Dendritic cell treated with granulocyte-macrophage colony-stimulating factor and Interleukin-4, amounts not matched to agents 40 ng/mL and 50 ng/mL, for 4 days (primary cell): Measurements from ENCODE around the gene TIMP2.
"Not testable (repeated sequence)": the region's sequence is repeated elsewhere in the genome, so short reads cannot be mapped to it uniquely, and the experiment has no call there.

Source experiments
- H3K27ac Mint-ChIP-seq: one replicate; pipeline ENCODE4 v1.8.0; 2022; ENCODE audit warnings: mild to moderate bottlenecking, mixed read lengths
- H3K27me3 Mint-ChIP-seq: one replicate; pipeline ENCODE4 v1.8.0; 2022; ENCODE audit warnings: mild to moderate bottlenecking, mixed read lengths
- H3K36me3 Mint-ChIP-seq: one replicate; pipeline ENCODE4 v1.8.0; 2022; ENCODE audit warnings: low read depth, mixed read lengths
- H3K4me1 Mint-ChIP-seq: one replicate; pipeline ENCODE4 v1.8.0; 2022; ENCODE audit warnings: low read depth, mixed read lengths
- H3K4me3 Mint-ChIP-seq: one replicate; pipeline ENCODE4 v1.8.0; 2022; ENCODE audit warnings: mild to moderate bottlenecking, moderate library complexity, mixed read lengths
- H3K9me3 Mint-ChIP-seq: one replicate; pipeline ENCODE4 v1.8.0; 2022; ENCODE audit warnings: mixed read lengths
- intact Hi-C: fragments of 100-400 bp; cut with micrococcal nuclease; formaldehyde crosslinking; loops from one replicate; pipeline ENCODE4 v1.15.0; 2022

Gene TIMP2

GRCh38 chr17:78947235-78948149, 22.3 kb upstream of the TIMP2 start:
- Mint-ChIP-seq H3K27me3 (peaks cover 17% of the 10 kb centered on the region), H3K36me3 (no peaks in the 10 kb centered on the region), H3K4me3 (no peak overlapping the region), H3K4me1 (peaks cover 10% of the 10 kb centered on the region), H3K27ac (no peak overlapping the region), H3K9me3 (peaks cover 17% of the 10 kb centered on the region)
- intact Hi-C loops = no loop called here

GRCh38 chr17:78946631-78947030, 21.4 kb upstream of the TIMP2 start:
- H3K4me3 Mint-ChIP-seq = no peak overlapping the region
- H3K27ac Mint-ChIP-seq = no peak overlapping the region

GRCh38 chr17:78946131-78946530, 20.9 kb upstream of the TIMP2 start:
- intact Hi-C loops = no loop called here
- Mint-ChIP-seq H3K4me1 (peaks cover 10% of the 10 kb centered on the region), H3K9me3 (peaks cover 12% of the 10 kb centered on the region), H3K27me3 (peaks cover 8% of the 10 kb centered on the region), H3K27ac (no peak overlapping the region), H3K4me3 (no peak overlapping the region), H3K36me3 (no peaks in the 10 kb centered on the region)

More at GRCh38 chr17:78946631-78947030, 21.4 kb upstream of the TIMP2 start:
- peaks cover 10% of the 10 kb centered on the region for H3K4me1 Mint-ChIP-seq
- H3K9me3 Mint-ChIP-seq = peaks cover 17% of the 10 kb centered on the region
- H3K36me3 Mint-ChIP-seq = no peaks in the 10 kb centered on the region
- peaks cover 10% of the 10 kb centered on the region for H3K27me3 Mint-ChIP-seq
- intact Hi-C loops = no loop called here

GRCh38 chr17:78945455-78945854, 20.3 kb upstream of the TIMP2 start:
- H3K4me3 Mint-ChIP-seq, H3K27ac Mint-ChIP-seq, intact Hi-C loops, H3K9me3 Mint-ChIP-seq, H3K36me3 Mint-ChIP-seq, H3K27me3 Mint-ChIP-seq, H3K4me1 Mint-ChIP-seq: not testable (repeated sequence)

- Mint-ChIP-seq H3K4me1 (peaks cover 10% of the 10 kb centered on the region), H3K27me3 (peaks cover 6% of the 10 kb centered on the region), H3K36me3 (no peaks in the 10 kb centered on the region), H3K9me3 (peaks cover under 1% of the 10 kb centered on the region), H3K4me3 (no peak overlapping the region), H3K27ac (no peak overlapping the region)
- intact Hi-C loops = no loop called here
Measured at GRCh38 chr17:78944956-78945355, 19.8 kb upstream of the TIMP2 start.

- peaks cover 6% of the 10 kb centered on the region for H3K27me3 Mint-ChIP-seq
- no peaks in the 10 kb centered on the region for H3K36me3 Mint-ChIP-seq
- no peak overlapping the region for H3K4me3 Mint-ChIP-seq
- no peaks in the 10 kb centered on the region for H3K9me3 Mint-ChIP-seq
- intact Hi-C loops = no loop called here
- H3K4me1 Mint-ChIP-seq = peaks cover 10% of the 10 kb centered on the region
- no peak overlapping the region for H3K27ac Mint-ChIP-seq
Measured at GRCh38 chr17:78944026-78944425, 18.8 kb upstream of the TIMP2 start.

- intact Hi-C loops = no loop called here
- Mint-ChIP-seq H3K36me3 (no peaks in the 10 kb centered on the region), H3K27ac (no peak overlapping the region), H3K4me1 (no peaks in the 10 kb centered on the region), H3K4me3 (no peak overlapping the region), H3K9me3 (no peaks in the 10 kb centered on the region), H3K27me3 (peaks cover 5% of the 10 kb centered on the region)
Measured at GRCh38 chr17:78940708-78941107, 15.5 kb upstream of the TIMP2 start.

- H3K4me1 Mint-ChIP-seq = no peaks in the 10 kb centered on the region
- H3K27me3 Mint-ChIP-seq = peaks cover 9% of the 10 kb centered on the region
- intact Hi-C loops = no loop called here
- H3K36me3 Mint-ChIP-seq = no peaks in the 10 kb centered on the region
- H3K27ac Mint-ChIP-seq = no peak overlapping the region
- H3K4me3 Mint-ChIP-seq = no peak overlapping the region
- H3K9me3 Mint-ChIP-seq = no peaks in the 10 kb centered on the region
Measured at GRCh38 chr17:78940258-78940657, 15.1 kb upstream of the TIMP2 start.

GRCh38 chr17:78939615-78940014, 14.4 kb upstream of the TIMP2 start:
- H3K4me3 Mint-ChIP-seq = no peak overlapping the region
- no peaks in the 10 kb centered on the region for H3K9me3 Mint-ChIP-seq
- intact Hi-C loops = no loop called here
- peaks cover under 1% of the 10 kb centered on the region for H3K4me1 Mint-ChIP-seq
- no peaks in the 10 kb centered on the region for H3K36me3 Mint-ChIP-seq
- no peak overlapping the region for H3K27ac Mint-ChIP-seq
- H3K27me3 Mint-ChIP-seq = peaks cover 8% of the 10 kb centered on the region

GRCh38 chr17:78937561-78937960, 12.4 kb upstream of the TIMP2 start:
- peaks cover 5% of the 10 kb centered on the region for H3K27me3 Mint-ChIP-seq
- H3K36me3 Mint-ChIP-seq = no peaks in the 10 kb centered on the region
- H3K4me3 Mint-ChIP-seq = no peak overlapping the region
- H3K4me1 Mint-ChIP-seq = peaks cover 21% of the 10 kb centered on the region
- no peaks in the 10 kb centered on the region for H3K9me3 Mint-ChIP-seq
- intact Hi-C loops = no loop called here
- H3K27ac Mint-ChIP-seq = no peak overlapping the region

- H3K27me3 Mint-ChIP-seq = peaks cover 5% of the 10 kb centered on the region
- H3K4me3 Mint-ChIP-seq = no peak overlapping the region
- no peaks in the 10 kb centered on the region for H3K9me3 Mint-ChIP-seq
- H3K27ac Mint-ChIP-seq = no peak overlapping the region
- H3K36me3 Mint-ChIP-seq = no peaks in the 10 kb centered on the region
- H3K4me1 Mint-ChIP-seq = peaks cover 21% of the 10 kb centered on the region
- intact Hi-C loops = no loop called here
Measured at GRCh38 chr17:78935419-78936323, 10.5 kb upstream of the TIMP2 start.

GRCh38 chr17:78934681-78935418, 9.7 kb upstream of the TIMP2 start:
- peaks cover 21% of the 10 kb centered on the region for H3K4me1 Mint-ChIP-seq
- no peaks in the 10 kb centered on the region for H3K36me3 Mint-ChIP-seq
- H3K9me3 Mint-ChIP-seq = no peaks in the 10 kb centered on the region
- no peak overlapping the region for H3K4me3 Mint-ChIP-seq
- H3K27ac Mint-ChIP-seq = no peak overlapping the region
- H3K27me3 Mint-ChIP-seq = peaks cover 7% of the 10 kb centered on the region
- intact Hi-C loops = no loop called here

- H3K4me1 Mint-ChIP-seq = peaks cover 21% of the 10 kb centered on the region
- no peaks in the 10 kb centered on the region for H3K36me3 Mint-ChIP-seq
- H3K27ac Mint-ChIP-seq = peak overlapping the region; percentile 12
- no peaks in the 10 kb centered on the region for H3K9me3 Mint-ChIP-seq
- H3K27me3 Mint-ChIP-seq = peaks cover 7% of the 10 kb centered on the region
- intact Hi-C loops = no loop called here
- no peak overlapping the region for H3K4me3 Mint-ChIP-seq
Measured at GRCh38 chr17:78933959-78934568, 8.9 kb upstream of the TIMP2 start.
